ENCODE data around the gene OR52E5.

Gene OR52E5

GRCh38 chr11:5933116-5933515, 40.1 kb downstream of the OR52E5 start:
- no peak for DNase-seq (ENCODE audit: low read depth)

GRCh38 chr11:5937868-5938602, 45.0 kb downstream of the OR52E5 start:
- DNase-seq (ENCODE audit: low read depth), result no peak

- no peak for DNase-seq (ENCODE audit: low read depth)
Observed at GRCh38 chr11:5938603-5938965, 45.6 kb downstream of the OR52E5 start.

GRCh38 chr11:5940748-5941147, 47.7 kb downstream of the OR52E5 start:
- no peak for DNase-seq (ENCODE audit: low read depth)

GRCh38 chr11:5941951-5942350, 48.9 kb downstream of the OR52E5 start, which contains the start of gene OR56A3:
OR56A3 (plus strand) TSS chr11:5942251; CDS start chr11:5947347, 5,096 bp downstream.
- no peak for DNase-seq (ENCODE audit: low read depth)
